HG02981 (cell line): ENCODE data around the gene EXOC4.
A peak's percentile ranks its signal among the peaks of the same experiment; 100 is the strongest.
"Not testable (repeated sequence)": the region's sequence is repeated elsewhere in the genome, so short reads cannot be mapped to it uniquely, and the experiment has no call there.

ENCODE experiments used
- ATAC-seq: cut with Tn5 transposase; IDR thresholded peaks from one replicate; pipeline ENCODE4 v1.9.1; 2021; ENCODE audit warnings: mild to moderate bottlenecking, moderate library complexity; ENCODE audit not compliant: unreplicated experiment

EXOC4 gene

GRCh38 chr7:134044682-134045081 is 791.8 kb downstream of the EXOC4 start:
- no peak for ATAC-seq

DNA sequence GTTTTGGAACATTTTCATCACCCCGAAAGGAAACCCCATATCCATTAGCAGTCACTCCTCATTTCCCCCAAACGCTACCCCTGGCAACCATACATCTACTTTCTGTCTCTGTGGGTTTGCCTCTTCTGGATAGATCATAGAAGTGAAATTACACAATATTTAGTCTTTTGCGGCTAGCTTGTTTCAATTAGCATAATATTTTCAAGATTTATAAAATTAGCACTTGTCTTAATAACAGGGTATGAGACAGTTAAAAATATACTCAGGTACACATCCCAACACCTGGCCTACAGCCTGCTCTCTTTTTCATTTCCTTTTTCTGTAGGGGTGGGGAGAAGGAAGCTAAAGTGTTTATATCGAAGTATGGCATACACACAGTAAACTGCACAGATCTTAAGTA is 792.8 kb downstream of the EXOC4 start:
- no peak for ATAC-seq

DNA sequence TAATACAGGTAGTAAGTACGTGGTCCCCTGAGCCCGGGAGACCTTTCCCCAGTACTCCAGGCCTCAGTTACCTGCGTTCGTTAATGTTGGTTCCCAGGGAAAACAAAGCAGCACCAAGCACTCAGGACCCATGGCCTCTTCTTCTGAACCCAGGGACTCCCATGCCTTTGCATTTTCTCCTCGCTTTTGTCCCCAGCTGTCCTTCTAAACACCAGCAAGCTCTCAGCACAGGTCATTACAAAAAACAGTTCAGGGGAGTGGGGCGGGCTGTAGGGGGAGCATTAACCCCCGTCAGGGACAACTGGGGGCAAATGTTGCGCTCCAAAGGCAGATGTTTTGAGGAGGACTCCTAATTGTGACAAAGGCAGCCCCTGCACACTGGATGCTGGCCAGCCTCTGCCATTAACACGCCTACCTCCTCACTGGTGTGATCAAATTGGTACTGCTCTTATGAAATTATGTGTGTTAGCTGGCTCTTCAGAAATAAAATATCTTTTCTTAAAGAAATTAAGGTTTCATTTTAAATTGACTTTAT is 793.8 kb downstream of the EXOC4 start:
- ATAC-seq: no peak

DNA sequence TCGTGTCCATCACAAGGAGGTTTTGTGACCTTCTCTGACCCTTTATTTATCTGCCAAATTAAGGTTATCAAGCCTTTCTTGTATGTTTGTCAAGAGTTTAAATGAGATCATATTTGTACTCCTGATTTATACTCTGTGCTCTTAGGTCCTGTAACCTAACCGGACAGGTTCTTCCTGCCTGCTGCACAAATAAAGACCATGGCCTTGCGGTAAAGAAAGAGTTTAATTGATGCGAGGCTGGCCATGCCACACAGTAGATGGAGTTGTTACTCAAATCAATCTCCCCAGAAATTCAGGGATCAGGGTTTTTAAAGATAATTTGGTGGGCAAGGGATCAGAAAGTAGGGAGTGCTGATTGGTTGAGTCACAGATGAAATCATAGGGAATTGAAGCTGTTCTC is 794.8 kb downstream of the EXOC4 start:
- no peak for ATAC-seq

- no peak for ATAC-seq
These were observed 795.3 kb downstream of the EXOC4 start for GRCh38 chr7:134048166-134048565.

GRCh38 chr7:134051020-134051419 is 798.1 kb downstream of the EXOC4 start:
- no peak for ATAC-seq

DNA sequence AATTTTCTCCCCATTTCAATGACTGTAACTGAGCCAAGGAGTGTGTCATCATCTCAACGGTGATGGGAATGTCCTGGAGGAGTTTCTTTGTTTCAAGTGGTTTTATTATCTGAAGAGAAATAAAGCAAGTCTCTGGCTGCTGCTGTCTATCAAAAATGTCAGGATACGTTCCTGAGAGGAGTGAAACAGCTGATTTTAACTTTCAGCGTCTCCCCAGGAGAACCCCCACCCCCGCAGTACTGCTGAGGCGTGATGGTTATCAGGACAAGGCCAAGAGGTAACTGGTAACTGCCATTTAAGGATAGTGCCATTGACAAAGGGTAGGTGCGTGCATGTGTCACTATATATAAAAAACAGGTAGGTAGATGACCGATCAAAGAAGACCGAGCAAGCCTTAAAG is 803.9 kb downstream of the EXOC4 start:
- no peak for ATAC-seq

DNA sequence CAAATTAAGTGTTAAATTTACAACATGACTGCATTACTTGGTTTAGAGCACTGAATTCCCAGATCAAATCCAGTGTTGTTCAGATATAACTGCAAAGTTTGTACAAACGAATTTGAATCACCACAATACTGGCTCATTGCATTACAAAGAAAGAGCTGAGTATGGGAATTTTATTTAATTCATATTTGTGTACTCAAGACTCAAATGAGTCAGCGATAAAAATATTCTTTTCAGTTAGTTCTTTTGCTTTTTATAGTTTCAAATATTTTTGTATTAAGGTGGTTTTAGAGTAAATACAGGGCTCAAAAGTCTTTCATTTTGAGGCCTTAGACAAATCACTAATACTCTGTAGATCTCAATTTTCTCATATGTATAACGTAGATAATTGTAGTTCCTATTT is 805.6 kb downstream of the EXOC4 start:
- ATAC-seq: no peak

DNA sequence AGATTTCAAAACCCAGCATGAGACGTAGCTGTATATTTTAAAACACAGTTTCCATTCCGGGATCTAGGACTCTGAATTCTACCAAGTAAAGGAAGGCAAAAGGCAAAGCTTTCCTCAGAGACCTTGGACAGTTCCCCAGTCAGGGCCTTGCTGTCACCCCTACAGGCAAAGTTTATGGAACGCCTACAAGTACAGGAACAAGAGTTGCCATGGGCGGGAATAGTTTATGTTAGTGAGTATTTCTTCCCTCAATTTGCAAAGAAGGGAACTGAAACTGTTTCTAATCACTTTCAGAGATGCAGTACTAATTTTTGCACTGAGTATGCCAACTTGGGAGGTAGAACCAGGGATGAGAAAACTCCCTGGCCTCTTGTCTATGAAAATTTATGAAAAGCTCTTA is 806.1 kb downstream of the EXOC4 start:
- no peak for ATAC-seq

- no peak for ATAC-seq
These were observed 807.0 kb downstream of the EXOC4 start for GRCh38 chr7:134059921-134060320.

DNA sequence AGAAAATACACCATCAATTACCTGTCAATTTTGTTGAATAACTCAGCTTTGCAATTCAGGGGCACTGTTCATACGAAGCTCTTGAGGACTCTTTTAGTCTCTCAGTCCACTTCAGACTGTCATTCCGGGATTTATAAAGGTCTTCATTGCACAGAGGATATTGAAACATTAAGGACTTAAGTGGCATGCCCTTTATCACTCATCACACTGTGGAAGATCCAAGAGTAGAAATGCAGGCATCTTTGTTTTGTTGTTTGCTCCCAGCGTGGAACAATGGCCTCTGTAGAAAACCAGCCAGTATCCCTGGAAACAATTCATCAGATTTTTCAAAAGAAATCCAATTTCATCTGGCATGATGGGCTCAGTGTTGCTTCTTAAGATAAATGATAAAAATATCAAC is 808.0 kb downstream of the EXOC4 start:
- ATAC-seq: no peak

DNA sequence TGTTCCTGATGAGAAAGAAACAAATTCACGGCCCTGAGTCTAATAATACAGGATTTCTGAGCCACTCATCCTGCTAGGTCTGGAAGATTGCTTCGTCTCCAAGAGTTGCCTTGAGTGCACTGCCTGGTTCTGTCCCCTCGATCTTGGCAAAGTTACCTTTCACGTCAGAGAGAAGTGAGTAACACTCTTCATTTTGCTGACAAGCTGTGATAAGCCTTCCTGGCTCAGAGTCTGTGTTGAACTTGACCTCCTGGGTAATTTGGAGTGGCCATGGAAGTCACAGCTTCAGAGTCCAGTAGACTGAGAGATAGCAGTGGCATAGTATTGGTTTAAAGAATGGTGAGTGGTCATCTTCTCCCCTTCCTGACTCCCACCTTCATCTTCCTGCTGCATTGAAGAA is 809.6 kb downstream of the EXOC4 start:
- no peak for ATAC-seq

DNA sequence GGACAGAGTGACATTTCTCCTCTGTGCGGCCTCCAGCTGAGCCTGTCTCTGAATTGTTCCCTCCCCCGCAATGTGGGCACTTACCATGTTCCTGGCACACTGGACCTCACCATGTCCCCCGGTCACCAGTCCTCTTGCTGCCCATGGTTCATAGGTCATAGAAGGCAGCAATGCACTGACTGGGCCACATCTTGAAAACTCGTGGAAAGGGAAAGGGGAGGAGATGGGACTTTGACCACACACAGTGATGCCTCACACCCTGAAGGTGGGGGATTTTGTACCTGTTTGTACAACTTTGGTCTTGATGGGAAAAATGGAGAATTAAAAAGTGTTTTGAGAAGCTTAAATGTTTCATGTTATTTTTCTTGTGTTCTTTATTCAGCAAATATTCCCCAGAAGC is 812.5 kb downstream of the EXOC4 start:
- ATAC-seq: no peak

- ATAC-seq: no peak
These were observed 814.3 kb downstream of the EXOC4 start for GRCh38 chr7:134067164-134067563.

DNA sequence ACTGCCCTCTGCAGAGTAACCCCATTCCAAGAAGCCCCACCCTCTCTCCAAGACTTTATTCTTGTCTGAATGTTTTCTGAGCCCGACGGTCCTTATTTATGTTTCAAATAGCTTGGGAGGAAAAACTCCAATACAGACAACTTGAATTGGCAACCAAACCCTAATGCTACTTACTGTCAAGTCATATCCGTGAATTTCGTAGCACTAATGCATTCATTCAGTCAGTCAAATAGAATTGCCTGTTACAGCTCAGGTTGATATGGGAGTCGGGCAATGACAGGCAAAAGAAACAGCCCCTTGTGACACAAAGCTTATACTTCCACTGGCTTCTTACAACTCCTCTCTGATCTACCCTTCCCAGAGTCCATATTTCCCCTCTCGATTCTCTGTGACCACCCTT is 815.8 kb downstream of the EXOC4 start:
- ATAC-seq: no peak

- ATAC-seq: no peak
These were observed 816.3 kb downstream of the EXOC4 start for GRCh38 chr7:134069187-134069586.

GRCh38 chr7:134070673-134071072 is 817.8 kb downstream of the EXOC4 start:
- no peak for ATAC-seq

DNA sequence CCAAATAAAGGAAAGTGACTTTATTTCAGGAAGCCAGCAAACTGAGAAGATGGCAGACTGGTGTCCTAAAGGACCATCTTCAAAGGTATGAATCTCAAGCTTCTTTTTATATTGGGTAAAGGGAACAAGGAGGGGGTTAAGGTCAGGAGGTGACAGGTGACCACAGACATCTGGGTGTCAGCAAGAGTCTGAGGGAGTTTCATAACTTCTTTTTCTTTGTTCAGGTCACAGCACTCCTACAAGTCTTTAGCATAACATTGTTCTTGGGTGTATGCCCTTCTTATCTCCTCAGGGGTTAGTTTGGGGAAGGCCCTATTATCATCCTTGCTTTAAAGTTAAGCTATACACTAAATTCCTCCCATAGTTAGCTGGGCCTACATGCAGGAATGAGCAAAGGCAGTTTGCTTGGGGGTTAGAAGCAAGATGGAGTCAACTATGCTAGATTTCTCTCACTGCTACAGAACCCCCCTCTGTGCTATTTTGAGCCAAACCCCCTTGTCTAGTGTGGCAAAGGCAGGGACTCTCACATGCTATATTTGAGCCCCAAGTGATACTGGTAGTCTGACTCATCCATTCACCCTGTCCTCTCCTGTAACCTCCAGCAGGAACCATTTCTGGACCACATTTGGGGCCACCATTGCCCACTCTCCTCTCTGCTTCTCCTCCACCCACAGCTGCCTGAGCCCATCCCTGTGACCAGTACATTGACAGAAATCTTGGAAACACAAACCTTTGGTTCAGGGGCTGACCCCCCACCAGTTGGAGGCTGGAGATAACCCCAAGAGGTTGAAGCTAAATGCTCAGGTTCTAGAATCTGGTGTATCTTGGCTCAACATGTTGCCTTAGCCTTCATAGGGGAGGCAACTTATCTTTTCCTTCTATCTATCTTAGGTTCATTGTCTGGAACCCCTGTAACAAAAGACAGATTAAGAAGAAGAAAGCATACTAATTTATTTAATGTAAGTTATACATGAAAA is 818.8 kb downstream of the EXOC4 start:
- peak; percentile 75 for ATAC-seq

- no peak for ATAC-seq
These were observed 820.4 kb downstream of the EXOC4 start for GRCh38 chr7:134073276-134073675.

DNA sequence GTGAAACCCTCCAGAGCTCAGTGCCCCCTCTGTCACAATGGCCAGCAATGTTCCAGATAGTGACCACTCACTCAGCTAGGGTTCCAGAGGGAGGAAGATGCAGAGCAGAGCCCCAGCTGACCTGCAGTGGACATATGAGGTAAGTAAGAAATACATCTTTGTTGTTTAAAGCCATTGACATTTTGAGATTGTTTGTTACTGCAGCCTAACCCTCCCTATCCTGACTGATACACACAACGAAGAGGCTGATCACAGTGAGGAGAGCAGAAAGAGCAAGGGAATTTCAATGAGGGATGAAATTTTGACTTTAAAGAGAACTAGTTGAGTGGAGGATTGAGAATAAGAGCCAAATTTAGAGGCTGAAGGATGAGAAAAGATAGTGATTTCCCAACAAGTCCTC is 822.9 kb downstream of the EXOC4 start:
- ATAC-seq: no peak

- not testable (repeated sequence) for ATAC-seq
These were observed 824.7 kb downstream of the EXOC4 start for GRCh38 chr7:134077560-134077959.

DNA sequence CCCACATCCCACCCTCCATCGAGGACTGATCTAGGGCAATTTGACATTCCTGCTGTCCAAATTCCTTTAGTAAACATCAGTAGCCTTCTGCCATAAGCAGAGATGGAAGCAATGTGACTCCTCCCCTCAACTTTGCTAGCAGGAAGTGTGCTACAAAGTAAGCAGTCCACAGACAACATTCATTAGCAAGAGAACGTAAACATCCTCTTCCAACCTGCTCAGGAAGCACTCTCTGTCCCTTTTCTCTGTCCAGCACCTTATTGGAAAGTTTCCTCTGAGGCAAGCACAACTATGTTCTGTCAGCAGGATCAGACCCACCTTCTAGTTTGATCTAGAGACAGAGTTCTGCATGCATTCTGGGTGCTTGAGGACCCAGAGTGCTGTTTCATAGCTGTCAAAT is 826.1 kb downstream of the EXOC4 start:
- no peak for ATAC-seq

GRCh38 chr7:134081695-134082094 is 828.8 kb downstream of the EXOC4 start:
- ATAC-seq: no peak
